WTC11 (cell line): ENCODE data around the gene CAMK2B.

Source experiments
- FOXP1 ChIP-seq: sonication (generic); formaldehyde crosslinking; IDR thresholded peaks from 2 replicates; pipeline ENCODE4 v1.8.0; 2022; ENCODE audit warnings: missing genetic modification reagents, mild to moderate bottlenecking, moderate library complexity, borderline replicate concordance
- NR1H2 ChIP-seq: sonication (generic); formaldehyde crosslinking; IDR thresholded peaks from 2 replicates; pipeline ENCODE4 v1.9.0; 2021; ENCODE audit warnings: mild to moderate bottlenecking, moderate library complexity, missing genetic modification reagents
- RORB ChIP-seq: fragments of 250-450 bp; sonication (Bioruptor Pico); IDR thresholded peaks from 2 replicates; pipeline ENCODE4 v1.9.0; 2021; ENCODE audit warnings: mild to moderate bottlenecking
- SP1 ChIP-seq: sonication (generic); formaldehyde crosslinking; conservative IDR thresholded peaks from 2 replicates; pipeline ENCODE4 v1.8.1; 2022; ENCODE audit warnings: missing genetic modification reagents
- TEAD1 ChIP-seq: sonication (generic); formaldehyde crosslinking; IDR thresholded peaks from 2 replicates; pipeline ENCODE4 v1.8.0; 2022; ENCODE audit warnings: mild to moderate bottlenecking, missing genetic modification reagents
- USF1 ChIP-seq: sonication (generic); formaldehyde crosslinking; IDR thresholded peaks from 2 replicates; pipeline ENCODE4 v1.8.0; 2022; ENCODE audit warnings: mild to moderate bottlenecking, missing genetic modification reagents
- ZNF138 ChIP-seq: sonication (generic); formaldehyde crosslinking; conservative IDR thresholded peaks from 2 replicates; pipeline ENCODE4 v1.8.1; 2022; ENCODE audit warnings: mild to moderate bottlenecking, moderate library complexity, missing genetic modification reagents
- ZNF671 ChIP-seq: fragments of 250-450 bp; sonication (Bioruptor Pico); IDR thresholded peaks from 2 replicates; pipeline ENCODE4 v1.8.0; 2021; ENCODE audit warnings: mild to moderate bottlenecking
- TF ChIP-seq, protein P1 (sequence below): sonication (generic); formaldehyde crosslinking; IDR thresholded peaks from 2 replicates; pipeline ENCODE4 v1.8.1; 2023; ENCODE audit warnings: mild to moderate bottlenecking, missing genetic modification reagents, moderate library complexity
- TF ChIP-seq, protein P2 (sequence below): sonication (generic); formaldehyde crosslinking; IDR thresholded peaks from 2 replicates; pipeline ENCODE4 v1.8.1; 2022; ENCODE audit warnings: mild to moderate bottlenecking, moderate library complexity, missing genetic modification reagents
- TF ChIP-seq, protein P3 (sequence below): fragments of 200-600 bp; IDR thresholded peaks from 2 replicates; pipeline ENCODE4 v1.8.0; 2022; ENCODE audit warnings: antibody characterized with exemption
- TF ChIP-seq, protein P4 (sequence below): sonication (generic); formaldehyde crosslinking; IDR thresholded peaks from 2 replicates; pipeline ENCODE4 v1.8.0; 2022; ENCODE audit warnings: mild to moderate bottlenecking, missing genetic modification reagents

GRCh38 chr7:44236333-44236728, 89.1 kb downstream of the CAMK2B start:
- TF ChIP-seq ZNF671 (CRISPR knock-in tag) (no peak), NR1H2 (no peak), SP1 (CRISPR knock-in tag) (no peak), FOXP1 (CRISPR knock-in tag) (no peak), RORB (CRISPR knock-in tag) (no peak), USF1 (CRISPR knock-in tag) (no peak), ZNF138 (CRISPR knock-in tag) (no peak), TEAD1 (no peak)
- TF ChIP-seq, protein P1, sequence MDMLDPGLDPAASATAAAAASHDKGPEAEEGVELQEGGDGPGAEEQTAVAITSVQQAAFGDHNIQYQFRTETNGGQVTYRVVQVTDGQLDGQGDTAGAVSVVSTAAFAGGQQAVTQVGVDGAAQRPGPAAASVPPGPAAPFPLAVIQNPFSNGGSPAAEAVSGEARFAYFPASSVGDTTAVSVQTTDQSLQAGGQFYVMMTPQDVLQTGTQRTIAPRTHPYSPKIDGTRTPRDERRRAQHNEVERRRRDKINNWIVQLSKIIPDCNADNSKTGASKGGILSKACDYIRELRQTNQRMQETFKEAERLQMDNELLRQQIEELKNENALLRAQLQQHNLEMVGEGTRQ, result no peak
- TF ChIP-seq, protein P2, sequence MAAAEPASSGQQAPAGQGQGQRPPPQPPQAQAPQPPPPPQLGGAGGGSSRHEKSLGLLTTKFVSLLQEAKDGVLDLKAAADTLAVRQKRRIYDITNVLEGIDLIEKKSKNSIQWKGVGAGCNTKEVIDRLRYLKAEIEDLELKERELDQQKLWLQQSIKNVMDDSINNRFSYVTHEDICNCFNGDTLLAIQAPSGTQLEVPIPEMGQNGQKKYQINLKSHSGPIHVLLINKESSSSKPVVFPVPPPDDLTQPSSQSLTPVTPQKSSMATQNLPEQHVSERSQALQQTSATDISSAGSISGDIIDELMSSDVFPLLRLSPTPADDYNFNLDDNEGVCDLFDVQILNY (CRISPR knock-in tag), result no peak
- TF ChIP-seq, protein P3, sequence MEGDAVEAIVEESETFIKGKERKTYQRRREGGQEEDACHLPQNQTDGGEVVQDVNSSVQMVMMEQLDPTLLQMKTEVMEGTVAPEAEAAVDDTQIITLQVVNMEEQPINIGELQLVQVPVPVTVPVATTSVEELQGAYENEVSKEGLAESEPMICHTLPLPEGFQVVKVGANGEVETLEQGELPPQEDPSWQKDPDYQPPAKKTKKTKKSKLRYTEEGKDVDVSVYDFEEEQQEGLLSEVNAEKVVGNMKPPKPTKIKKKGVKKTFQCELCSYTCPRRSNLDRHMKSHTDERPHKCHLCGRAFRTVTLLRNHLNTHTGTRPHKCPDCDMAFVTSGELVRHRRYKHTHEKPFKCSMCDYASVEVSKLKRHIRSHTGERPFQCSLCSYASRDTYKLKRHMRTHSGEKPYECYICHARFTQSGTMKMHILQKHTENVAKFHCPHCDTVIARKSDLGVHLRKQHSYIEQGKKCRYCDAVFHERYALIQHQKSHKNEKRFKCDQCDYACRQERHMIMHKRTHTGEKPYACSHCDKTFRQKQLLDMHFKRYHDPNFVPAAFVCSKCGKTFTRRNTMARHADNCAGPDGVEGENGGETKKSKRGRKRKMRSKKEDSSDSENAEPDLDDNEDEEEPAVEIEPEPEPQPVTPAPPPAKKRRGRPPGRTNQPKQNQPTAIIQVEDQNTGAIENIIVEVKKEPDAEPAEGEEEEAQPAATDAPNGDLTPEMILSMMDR, result no peak
- TF ChIP-seq, protein P4, sequence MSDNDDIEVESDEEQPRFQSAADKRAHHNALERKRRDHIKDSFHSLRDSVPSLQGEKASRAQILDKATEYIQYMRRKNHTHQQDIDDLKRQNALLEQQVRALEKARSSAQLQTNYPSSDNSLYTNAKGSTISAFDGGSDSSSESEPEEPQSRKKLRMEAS, result no peak
